Keratinocyte (primary cell): ENCODE data around the gene ETHE1. TPM values are rescaled to one million over a fixed set of nuclear protein-coding genes. Genes with fewer than 3 reads are reported as not detected.

Experiments
- DNase-seq: peaks from one replicate; pipeline ENCODE4 v3.0.0-alpha.2; 2011; ENCODE audit warnings: low read depth, missing footprints, low spot score
- FAIRE-seq: peaks from 2 replicates; lab custom pipeline; 2011; peaks lifted over from hg19 to GRCh38; lab: Jason Lieb, UNC
- H2AFZ ChIP-seq: 2 replicates; pipeline ENCODE4 v1.6.0; 2012; ENCODE audit warnings: low read length, control low read depth, inconsistent platforms; ENCODE audit not compliant: control insufficient read depth
- H3K27ac ChIP-seq: 2 replicates; pipeline ENCODE4 v1.5.1; 2011; ENCODE audit warnings: low read length; ENCODE audit not compliant: control insufficient read depth, insufficient read depth
- H3K27me3 ChIP-seq: 3 replicates; pipeline ENCODE4 v1.6.0; 2011; ENCODE audit warnings: low read length; ENCODE audit not compliant: control insufficient read depth, insufficient read depth; ENCODE audit errors: extremely low read depth
- H3K36me3 ChIP-seq, 2 experiments: 2 replicates in 1 of 2; 3 replicates in 1 of 2; pipeline ENCODE4 v1.5.1; 2011; ENCODE audit warnings: low read length in 2 of 2, mild to moderate bottlenecking in 1 of 2; ENCODE audit not compliant: control insufficient read depth in 2 of 2, insufficient read depth in 2 of 2; ENCODE audit errors: extremely low read depth in 1 of 2
- H3K4me1 ChIP-seq: 3 replicates; pipeline ENCODE4 v1.5.1; 2011; ENCODE audit warnings: low read length; ENCODE audit not compliant: control insufficient read depth, insufficient read depth; ENCODE audit errors: extremely low read depth
- H3K4me2 ChIP-seq: 3 replicates; pipeline ENCODE4 v1.6.0; 2011; ENCODE audit warnings: low read depth, low read length; ENCODE audit not compliant: control insufficient read depth, insufficient read depth; ENCODE audit errors: extremely low read depth
- H3K4me3 ChIP-seq, 3 experiments: fragments of 200-600 bp in 1 of 3; sonication (generic) in 1 of 3; 2 replicates in 2 of 3; 3 replicates in 1 of 3; pipeline ENCODE4 v1.5.1; 2011 to 2016; ENCODE audit warnings: low read length in 3 of 3, mild to moderate bottlenecking in 3 of 3, control low read depth in 2 of 3, inconsistent platforms in 1 of 3, low read depth in 1 of 3, mixed read lengths in 1 of 3, mixed run types in 1 of 3, moderate library complexity in 1 of 3; ENCODE audit not compliant: control insufficient read depth in 2 of 3, insufficient read depth in 2 of 3; ENCODE audit errors: extremely low read depth in 1 of 3
- H3K79me2 ChIP-seq: 2 replicates; pipeline ENCODE4 v1.6.0; 2012; ENCODE audit warnings: low read length; ENCODE audit not compliant: control insufficient read depth, insufficient read depth
- H3K9ac ChIP-seq: 3 replicates; pipeline ENCODE4 v1.6.0; 2011; ENCODE audit warnings: low read length; ENCODE audit not compliant: control insufficient read depth, insufficient read depth; ENCODE audit errors: extremely low read depth
- H3K9me1 ChIP-seq: 3 replicates; pipeline ENCODE4 v1.6.0; 2011; ENCODE audit warnings: low read length; ENCODE audit not compliant: control insufficient read depth, insufficient read depth; ENCODE audit errors: extremely low read depth
- H3K9me3 ChIP-seq: 2 replicates; pipeline ENCODE4 v1.5.1; 2012; ENCODE audit warnings: low read depth, low read length; ENCODE audit not compliant: control insufficient read depth
- H4K20me1 ChIP-seq: 3 replicates; pipeline ENCODE4 v1.6.0; 2011; ENCODE audit warnings: low read length; ENCODE audit not compliant: control insufficient read depth, insufficient read depth; ENCODE audit errors: extremely low read depth
- EZH2 ChIP-seq: IDR thresholded peaks from one replicate; pipeline ENCODE4 v1.6.1; 2012; ENCODE audit warnings: inconsistent platforms, mild to moderate bottlenecking, low read length, moderate library complexity
- dilution Hi-C: fragments of 300-500 bp; cut with MboI; formaldehyde crosslinking; loops from one replicate; pipeline ENCODE4 v1.7.0; 2020; ENCODE audit warnings: low sequenced_read_pairs; ENCODE audit not compliant: extremely low pct_ligation_motif_present
- polyA plus RNA-seq, 5 experiments: library from polyadenylated mRNA; depleted of rRNA in 3 of 5; stranded (reverse) in 3 of 5; stranded (forward) in 1 of 5; unstranded in 1 of 5; fragments of >200 nt; gene quantifications; 1 replicate in 1 of 5; 2 replicates in 3 of 5; 3 replicates in 1 of 5; pipeline versions ENCODE4 v1.2.1 to v1.2.3, GENCODE V29; 2011 to 2012; ENCODE audit warnings: missing spikeins in 2 of 5, low read depth in 1 of 5, low replicate concordance in 1 of 5
- TF ChIP-seq, protein P1 (sequence below), 3 experiments: IDR thresholded peaks in 1 of 3; conservative IDR thresholded peaks in 1 of 3; optimal IDR thresholded peaks in 1 of 3; 2 replicates in 2 of 3; 3 replicates in 1 of 3; pipeline versions ENCODE3 to v1.5.1; 2011; ENCODE audit warnings: low read length in 3 of 3, mild to moderate bottlenecking in 3 of 3, moderate library complexity in 2 of 3, control low read depth in 1 of 3, inconsistent platforms in 1 of 3; ENCODE audit not compliant: insufficient read depth in 2 of 3; ENCODE audit errors: extremely low read depth in 1 of 3

The ETHE1 gene
- polyA plus RNA-seq, 1 donor (not counting 4 experiments of a cell fraction or from before 2014, with no cell fraction given), result 234 TPM

DNA sequence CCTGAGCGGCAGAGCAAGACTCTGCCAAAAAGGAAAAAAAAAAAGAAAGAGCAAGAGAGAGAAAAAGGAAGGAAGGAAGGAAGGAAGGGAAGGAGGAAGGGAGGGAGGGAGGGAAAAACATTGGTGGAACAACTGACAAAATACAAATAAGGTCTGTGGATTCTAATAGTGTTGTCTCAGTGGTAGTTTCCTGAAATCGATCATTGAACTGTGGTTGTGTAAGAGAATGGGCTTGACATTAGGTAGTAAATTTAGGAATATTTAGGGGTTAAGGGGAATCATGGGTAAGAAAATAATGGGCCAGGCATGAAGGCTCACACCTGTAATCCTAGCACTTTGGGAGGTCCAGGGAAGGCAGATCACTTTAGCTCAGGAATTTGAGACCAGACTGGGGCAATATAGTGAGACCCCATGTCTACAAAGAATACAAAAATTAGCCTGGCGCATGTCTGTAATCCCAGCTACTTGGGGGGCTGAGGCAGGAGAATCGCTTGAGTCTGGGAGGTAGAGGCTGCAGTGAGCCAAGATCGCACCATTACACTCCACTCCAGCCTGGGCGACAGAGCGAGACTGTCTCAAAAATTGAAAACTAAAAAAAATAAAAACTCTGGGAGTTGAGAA lies 36.9 kb downstream of the ETHE1 start:
- Histone ChIP-seq H3K27me3 (no peaks in the 10 kb centered on the region), H3K36me3 (peaks cover 6 to 7% of the 10 kb centered on the region in 2 experiments)

DNA sequence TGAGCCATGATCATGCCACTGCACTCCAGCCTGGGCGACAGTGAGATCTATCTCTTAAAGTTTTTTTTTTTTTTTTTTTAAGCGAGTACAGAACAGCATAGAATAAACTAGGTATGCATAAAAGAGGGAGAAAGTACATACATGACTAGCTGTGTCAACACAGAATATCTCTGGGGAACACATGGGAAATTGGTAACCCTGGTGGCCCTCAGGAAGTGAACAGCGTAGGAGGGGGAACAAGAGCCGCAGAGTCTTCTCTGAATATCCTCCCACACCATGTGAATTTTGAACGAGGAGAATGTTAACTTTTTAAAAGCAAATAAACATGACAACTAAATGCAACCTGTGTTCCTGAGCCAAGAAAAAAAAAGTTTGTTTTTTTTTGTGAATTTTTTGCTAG lies 37.7 kb downstream of the ETHE1 start:
- dilution Hi-C loops, result no loop called here
- Histone ChIP-seq H3K36me3 (peaks cover under 1 to 7% of the 10 kb centered on the region in 2 experiments), H3K79me2 (no peaks in the 10 kb centered on the region), H3K27me3 (no peaks in the 10 kb centered on the region), H3K4me3 (no peak overlapping the region), H3K9me3 (no peaks in the 10 kb centered on the region), H3K9me1 (no peaks in the 10 kb centered on the region), H3K9ac (no peak overlapping the region), H4K20me1 (no peaks in the 10 kb centered on the region), H3K27ac (no peak overlapping the region), H2AFZ (no peak overlapping the region), H3K4me2 (no peak overlapping the region), H3K4me1 (no peaks in the 10 kb centered on the region)
- FAIRE-seq (no peak), DNase-seq (no peak)
- TF ChIP-seq, protein P1, sequence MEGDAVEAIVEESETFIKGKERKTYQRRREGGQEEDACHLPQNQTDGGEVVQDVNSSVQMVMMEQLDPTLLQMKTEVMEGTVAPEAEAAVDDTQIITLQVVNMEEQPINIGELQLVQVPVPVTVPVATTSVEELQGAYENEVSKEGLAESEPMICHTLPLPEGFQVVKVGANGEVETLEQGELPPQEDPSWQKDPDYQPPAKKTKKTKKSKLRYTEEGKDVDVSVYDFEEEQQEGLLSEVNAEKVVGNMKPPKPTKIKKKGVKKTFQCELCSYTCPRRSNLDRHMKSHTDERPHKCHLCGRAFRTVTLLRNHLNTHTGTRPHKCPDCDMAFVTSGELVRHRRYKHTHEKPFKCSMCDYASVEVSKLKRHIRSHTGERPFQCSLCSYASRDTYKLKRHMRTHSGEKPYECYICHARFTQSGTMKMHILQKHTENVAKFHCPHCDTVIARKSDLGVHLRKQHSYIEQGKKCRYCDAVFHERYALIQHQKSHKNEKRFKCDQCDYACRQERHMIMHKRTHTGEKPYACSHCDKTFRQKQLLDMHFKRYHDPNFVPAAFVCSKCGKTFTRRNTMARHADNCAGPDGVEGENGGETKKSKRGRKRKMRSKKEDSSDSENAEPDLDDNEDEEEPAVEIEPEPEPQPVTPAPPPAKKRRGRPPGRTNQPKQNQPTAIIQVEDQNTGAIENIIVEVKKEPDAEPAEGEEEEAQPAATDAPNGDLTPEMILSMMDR (optimal IDR thresholded peaks at IDR 0.05 in 1 of 3, IDR thresholded peaks at IDR 0.05 in 1 of 3, conservative IDR thresholded peaks at IDR 0.05 in 1 of 3; ENCODE audit: extremely low read depth in 1 of 3, insufficient read depth in 2 of 3, low read length in 3 of 3), result no peak
- TF ChIP-seq EZH2, result no peak

More for the DNA sequence above, 36.9 kb downstream of the ETHE1 start:
- DNase-seq (no peak), FAIRE-seq (no peak)
- Histone ChIP-seq H3K4me3 (no peak overlapping the region), H3K79me2 (no peaks in the 10 kb centered on the region), H3K4me1 (no peaks in the 10 kb centered on the region), H3K9ac (no peak overlapping the region), H3K4me2 (no peak overlapping the region), H4K20me1 (no peaks in the 10 kb centered on the region), H3K27ac (no peak overlapping the region), H2AFZ (no peak overlapping the region), H3K9me1 (no peaks in the 10 kb centered on the region), H3K9me3 (no peaks in the 10 kb centered on the region)
- dilution Hi-C loops, result no loop called here
- no peak for TF ChIP-seq EZH2
- TF ChIP-seq, protein P1 (optimal IDR thresholded peaks at IDR 0.05 in 1 of 3, IDR thresholded peaks at IDR 0.05 in 1 of 3, conservative IDR thresholded peaks at IDR 0.05 in 1 of 3; ENCODE audit: extremely low read depth in 1 of 3, insufficient read depth in 2 of 3, low read length in 3 of 3), result no peak
